Measurements from ENCODE around the gene RPL15. TPM values are rescaled to one million over a fixed set of nuclear protein-coding genes. Genes with fewer than 3 reads are reported as not detected.

The RPL15 gene
- polyA plus RNA-seq, 2 of the 4 experiments (the other 2 are of a cell fraction): 2,178 to 2,933 TPM

GRCh38 chr3:23944007-23944783, 27.3 kb downstream of the RPL15 start:
- peak overlapping the region; percentile 95 for H3K4me2 ChIP-seq
- no peak for FAIRE-seq
- DNase-seq (ENCODE audit: low read depth in 1 of 2, low spot score in 1 of 2): no peak
- 71% methylated on average over 13 of the region's 13 CpGs for WGBS (ENCODE audit: missing lambda C conversion rate)
- peak overlapping the region; percentile 72 for H3K4me3 ChIP-seq
- ChIA-PET CTCF (interaction anchor here (0.6 to 0.8 kb wide), 3 partner anchors 10 to 126 kb away, joined by 3 read pairs; no protein-coding TSS in a partner anchor), POLR2A (interaction anchor here (2.0 kb wide), 1 partner anchor 27 kb away, joined by 17 read pairs; the partner anchor contains the start of genes NKIRAS1 and RPL15)
- H3K4me1 ChIP-seq: peaks cover 22% of the 10 kb centered on the region
- H3K27ac ChIP-seq: peak overlapping the region; percentile 79 to 91
- ATAC-seq: no peak
- H3K9me3 ChIP-seq: no peaks in the 10 kb centered on the region
- TF ChIP-seq HOXA7 (CRISPR knock-in tag; IDR thresholded peaks at IDR 0.05) (no peak), EP300 (IDR thresholded peaks at IDR 0.05) (no peak), ELK1 (IDR thresholded peaks at IDR 0.05; ENCODE audit: low read depth, low read length) (no peak), HES2 (IDR thresholded peaks at IDR 0.05) (no peak), ATOH8 (CRISPR knock-in tag; IDR thresholded peaks at IDR 0.05; ENCODE audit: low read depth) (no peak), POLR2A (IDR thresholded peaks at IDR 0.05; ENCODE audit: low read length) (no peak), NPAS2 (CRISPR knock-in tag; IDR thresholded peaks at IDR 0.05; ENCODE audit: borderline replicate concordance) (no peak), CBX2 (IDR thresholded peaks at IDR 0.05; ENCODE audit: borderline replicate concordance, low read depth) (no peak), FOSL2 (IDR thresholded peaks at IDR 0.05) (no peak), FOSL2 (CRISPR knock-in tag; IDR thresholded peaks at IDR 0.05) (no peak), KDM1A (IDR thresholded peaks at IDR 0.05; ENCODE audit: low read depth) (no peak), CEBPB (IDR thresholded peaks at IDR 0.05) (no peak), ZSCAN20 (CRISPR knock-in tag; IDR thresholded peaks at IDR 0.05) (no peak), RCOR1 (IDR thresholded peaks at IDR 0.05; ENCODE audit: low read depth, low read length) (no peak), CHD2 (IDR thresholded peaks at IDR 0.05; ENCODE audit: low read length, partially characterized antibody) (no peak)
- TF ChIP-seq, protein P1, sequence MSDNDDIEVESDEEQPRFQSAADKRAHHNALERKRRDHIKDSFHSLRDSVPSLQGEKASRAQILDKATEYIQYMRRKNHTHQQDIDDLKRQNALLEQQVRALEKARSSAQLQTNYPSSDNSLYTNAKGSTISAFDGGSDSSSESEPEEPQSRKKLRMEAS (IDR thresholded peaks at IDR 0.05): no peak
- TF ChIP-seq, protein P2, sequence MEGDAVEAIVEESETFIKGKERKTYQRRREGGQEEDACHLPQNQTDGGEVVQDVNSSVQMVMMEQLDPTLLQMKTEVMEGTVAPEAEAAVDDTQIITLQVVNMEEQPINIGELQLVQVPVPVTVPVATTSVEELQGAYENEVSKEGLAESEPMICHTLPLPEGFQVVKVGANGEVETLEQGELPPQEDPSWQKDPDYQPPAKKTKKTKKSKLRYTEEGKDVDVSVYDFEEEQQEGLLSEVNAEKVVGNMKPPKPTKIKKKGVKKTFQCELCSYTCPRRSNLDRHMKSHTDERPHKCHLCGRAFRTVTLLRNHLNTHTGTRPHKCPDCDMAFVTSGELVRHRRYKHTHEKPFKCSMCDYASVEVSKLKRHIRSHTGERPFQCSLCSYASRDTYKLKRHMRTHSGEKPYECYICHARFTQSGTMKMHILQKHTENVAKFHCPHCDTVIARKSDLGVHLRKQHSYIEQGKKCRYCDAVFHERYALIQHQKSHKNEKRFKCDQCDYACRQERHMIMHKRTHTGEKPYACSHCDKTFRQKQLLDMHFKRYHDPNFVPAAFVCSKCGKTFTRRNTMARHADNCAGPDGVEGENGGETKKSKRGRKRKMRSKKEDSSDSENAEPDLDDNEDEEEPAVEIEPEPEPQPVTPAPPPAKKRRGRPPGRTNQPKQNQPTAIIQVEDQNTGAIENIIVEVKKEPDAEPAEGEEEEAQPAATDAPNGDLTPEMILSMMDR (IDR thresholded peaks at IDR 0.05): no peak

- DNase-seq (ENCODE audit: low read depth in 1 of 2, low spot score in 1 of 2) (peak; percentile 74 to 79), FAIRE-seq (no peak), ATAC-seq (peak; percentile 69 to 75)
- 3% methylated on average over 19 of the region's 88 CpGs for WGBS (ENCODE audit: missing lambda C conversion rate)
- H3K9me3 ChIP-seq: no peaks in the 10 kb centered on the region
- POLR2A ChIA-PET: interaction anchor here (2.0 kb wide), 1 partner anchor 28 kb away, joined by 17 read pairs; the partner anchor contains the start of genes NKIRAS1 and RPL15
- CTCF ChIA-PET: interaction anchor here (0.8 kb wide), 1 partner anchor 11 kb away, joined by 3 read pairs; no protein-coding TSS in a partner anchor
- H3K4me1 ChIP-seq: peaks cover 30% of the 10 kb centered on the region
- peak within 1 kb of the TSS; percentile 99 for H3K4me2 ChIP-seq
- H3K4me3 ChIP-seq: peak within 1 kb of the TSS; percentile 72
- peak within 1 kb of the TSS; percentile 79 to 91 for H3K27ac ChIP-seq
- no peak for TF ChIP-seq RNF2 (IDR thresholded peaks at IDR 0.05; ENCODE audit: borderline replicate concordance, low read depth)
- TF ChIP-seq, protein P1 (IDR thresholded peaks at IDR 0.05): peak; percentile 43; the same call in 1 of the 2 replicates
- TF ChIP-seq POLR2A (IDR thresholded peaks at IDR 0.05; ENCODE audit: low read length): no peak
- no peak; a peak in 1 of 5 replicates for TF ChIP-seq RAD21 (conservative IDR thresholded peaks at IDR 0.05 in 1 of 2, IDR thresholded peaks at IDR 0.05 in 1 of 2)
- TF ChIP-seq, protein P2 (IDR thresholded peaks at IDR 0.05): no peak
- no peak for TF ChIP-seq HEYL (CRISPR knock-in tag; IDR thresholded peaks at IDR 0.05)
- no peak for TF ChIP-seq CHD2 (IDR thresholded peaks at IDR 0.05; ENCODE audit: low read length, partially characterized antibody)
- no peak for TF ChIP-seq HMGXB4 (CRISPR knock-in tag; IDR thresholded peaks at IDR 0.05; ENCODE audit: borderline replicate concordance)
- no peak for TF ChIP-seq NR3C1 (IDR thresholded peaks at IDR 0.05)
- TF ChIP-seq, protein P3, sequence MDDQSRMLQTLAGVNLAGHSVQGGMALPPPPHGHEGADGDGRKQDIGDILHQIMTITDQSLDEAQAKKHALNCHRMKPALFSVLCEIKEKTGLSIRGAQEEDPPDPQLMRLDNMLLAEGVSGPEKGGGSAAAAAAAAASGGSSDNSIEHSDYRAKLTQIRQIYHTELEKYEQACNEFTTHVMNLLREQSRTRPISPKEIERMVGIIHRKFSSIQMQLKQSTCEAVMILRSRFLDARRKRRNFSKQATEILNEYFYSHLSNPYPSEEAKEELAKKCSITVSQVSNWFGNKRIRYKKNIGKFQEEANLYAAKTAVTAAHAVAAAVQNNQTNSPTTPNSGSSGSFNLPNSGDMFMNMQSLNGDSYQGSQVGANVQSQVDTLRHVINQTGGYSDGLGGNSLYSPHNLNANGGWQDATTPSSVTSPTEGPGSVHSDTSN (IDR thresholded peaks at IDR 0.05): no peak
Observed at GRCh38 chr3:23944861-23945662, 28.1 kb downstream of the RPL15 start, which contains the start of gene NR1D2. TSS of gene NR1D2 (plus strand) at chr3:23945286. CDS start at chr3:23945579, 293 bp downstream.
